GM19467 (cell line): ENCODE data around the gene LAT.
"Not testable (repeated sequence)": the region's sequence is repeated elsewhere in the genome, so short reads cannot be mapped to it uniquely, and the experiment has no call there.

ENCODE experiments used
- ATAC-seq: cut with Tn5 transposase; IDR thresholded peaks from one replicate; pipeline ENCODE4 v1.9.1; 2021; ENCODE audit warnings: mild to moderate bottlenecking, moderate library complexity; ENCODE audit not compliant: unreplicated experiment

The LAT gene

DNA sequence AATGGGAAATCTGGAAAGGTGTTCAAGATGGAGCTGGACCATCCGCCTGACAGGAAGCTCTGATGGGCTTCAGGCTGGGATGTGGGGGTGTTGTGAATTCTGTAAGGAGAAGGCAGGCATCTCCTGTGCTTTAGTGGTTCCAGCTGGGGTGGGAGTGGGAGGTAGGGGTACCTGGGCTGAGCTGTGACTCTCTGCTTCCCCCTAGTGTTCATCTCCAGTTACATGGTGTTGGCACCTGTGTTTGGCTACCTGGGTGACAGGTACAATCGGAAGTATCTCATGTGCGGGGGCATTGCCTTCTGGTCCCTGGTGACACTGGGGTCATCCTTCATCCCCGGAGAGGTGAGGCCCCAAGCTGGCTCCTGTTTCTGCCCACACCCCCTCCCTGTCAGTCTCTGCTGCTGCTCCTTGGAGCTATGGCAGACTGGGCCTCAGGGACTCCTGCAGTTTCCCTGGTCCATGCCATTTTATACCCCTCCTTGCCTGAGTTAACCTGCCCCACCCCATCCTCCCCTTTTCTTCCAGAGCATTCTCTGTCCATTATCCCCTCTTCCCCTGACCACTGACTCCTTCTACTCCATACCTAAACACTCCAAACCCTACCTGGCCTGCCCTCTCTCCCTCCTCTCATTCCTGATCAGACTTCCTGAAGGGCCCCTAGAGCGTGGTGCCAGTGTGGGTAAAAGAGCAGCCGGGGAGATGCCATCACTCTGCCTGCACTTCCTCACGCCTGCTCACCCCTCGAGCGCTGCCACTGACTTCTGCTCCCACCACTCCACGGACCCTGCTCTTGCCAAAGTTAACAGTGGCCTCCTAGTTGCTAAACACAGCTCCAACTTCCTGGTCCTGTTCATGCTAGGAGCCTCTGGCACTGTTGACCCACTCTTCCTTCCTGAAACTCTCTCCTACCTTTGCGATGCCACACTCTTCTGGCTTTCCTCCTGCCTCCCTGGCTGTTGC lies 6.9 kb upstream of the LAT start:
- ATAC-seq: no peak

- not testable (repeated sequence) for ATAC-seq
These were observed 4.5 kb upstream of the LAT start for GRCh38 chr16:28980330-28980729.

- no peak for ATAC-seq
These were observed 3.9 kb upstream of the LAT start for GRCh38 chr16:28980929-28981328.

GRCh38 chr16:28981517-28981916 lies 3.3 kb upstream of the LAT start:
- no peak for ATAC-seq

DNA sequence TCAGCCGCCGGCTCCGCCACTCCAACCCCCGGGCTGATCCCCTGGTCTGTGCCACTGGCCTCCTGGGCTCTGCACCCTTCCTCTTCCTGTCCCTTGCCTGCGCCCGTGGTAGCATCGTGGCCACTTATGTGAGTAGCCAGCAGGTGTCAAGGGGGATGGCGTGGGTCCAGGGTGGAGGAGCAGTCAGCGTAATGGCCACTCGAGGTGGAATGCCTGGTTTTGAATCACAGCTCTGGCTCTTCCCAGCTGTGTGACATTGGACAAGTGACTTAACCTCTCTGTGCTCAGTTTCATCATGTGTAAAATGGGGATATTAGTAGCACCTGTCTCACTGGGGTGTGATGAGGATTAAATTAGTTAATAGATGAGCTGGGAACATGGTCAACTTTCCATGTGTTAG lies 2.4 kb upstream of the LAT start:
- no peak for ATAC-seq

GRCh38 chr16:28982949-28983348 lies 1.9 kb upstream of the LAT start:
- no peak for ATAC-seq

DNA sequence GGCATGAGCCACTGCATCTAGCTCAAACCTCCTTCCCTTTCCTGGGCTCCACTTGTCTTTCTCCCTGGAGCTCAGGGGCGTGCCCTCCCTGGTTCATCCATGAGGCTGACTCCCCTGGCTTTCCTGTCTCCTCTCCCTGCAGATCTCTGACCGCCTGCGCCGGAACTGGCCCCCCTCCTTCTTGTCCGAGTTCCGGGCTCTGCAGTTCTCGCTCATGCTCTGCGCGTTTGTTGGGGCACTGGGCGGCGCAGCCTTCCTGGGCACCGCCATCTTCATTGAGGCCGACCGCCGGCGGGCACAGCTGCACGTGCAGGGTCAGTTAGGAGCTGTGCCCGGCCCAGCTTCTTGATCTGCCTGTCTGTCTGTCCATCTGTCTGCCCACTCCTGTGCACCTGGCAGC lies 1.2 kb upstream of the LAT start:
- no peak for ATAC-seq

- ATAC-seq: no peak
These were observed 761 bp upstream of the LAT start for GRCh38 chr16:28984091-28984490.

- no peak for ATAC-seq
These were observed 574 bp downstream of the LAT start for GRCh38 chr16:28985211-28986041.

DNA sequence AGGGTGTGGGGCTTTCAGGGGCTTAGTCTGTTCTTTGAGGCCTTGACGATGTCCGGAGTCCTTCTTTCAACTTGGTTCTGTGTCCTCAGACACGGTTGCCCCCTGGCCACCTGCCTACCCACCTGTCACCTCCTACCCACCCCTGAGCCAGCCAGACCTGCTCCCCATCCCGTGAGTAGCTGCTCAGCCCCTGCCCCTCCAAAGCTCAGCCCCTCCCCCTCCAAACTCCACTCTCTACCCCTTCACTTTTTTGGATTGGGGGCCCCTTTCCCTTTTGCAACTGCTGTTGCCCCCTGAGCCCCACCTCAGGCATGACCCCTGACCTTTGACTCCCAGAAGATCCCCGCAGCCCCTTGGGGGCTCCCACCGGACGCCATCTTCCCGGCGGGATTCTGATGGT lies 1.2 kb downstream of the LAT start:
- ATAC-seq: no peak

DNA sequence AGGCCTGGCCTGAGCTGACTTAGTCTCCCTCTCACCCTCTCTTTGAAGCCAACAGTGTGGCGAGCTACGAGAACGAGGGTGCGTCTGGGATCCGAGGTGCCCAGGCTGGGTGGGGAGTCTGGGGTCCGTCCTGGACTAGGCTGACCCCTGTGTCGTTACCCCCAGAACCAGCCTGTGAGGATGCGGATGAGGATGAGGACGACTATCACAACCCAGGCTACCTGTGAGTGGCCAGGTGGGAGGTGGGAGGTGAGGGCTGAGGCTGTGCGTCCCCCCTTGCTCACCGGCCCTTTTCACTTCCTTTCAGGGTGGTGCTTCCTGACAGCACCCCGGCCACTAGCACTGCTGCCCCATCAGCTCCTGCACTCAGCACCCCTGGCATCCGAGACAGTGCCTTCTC lies 1.6 kb downstream of the LAT start:
- no peak for ATAC-seq

GRCh38 chr16:28987170-28987853 lies 2.5 kb downstream of the LAT start:
- no peak for ATAC-seq

DNA sequence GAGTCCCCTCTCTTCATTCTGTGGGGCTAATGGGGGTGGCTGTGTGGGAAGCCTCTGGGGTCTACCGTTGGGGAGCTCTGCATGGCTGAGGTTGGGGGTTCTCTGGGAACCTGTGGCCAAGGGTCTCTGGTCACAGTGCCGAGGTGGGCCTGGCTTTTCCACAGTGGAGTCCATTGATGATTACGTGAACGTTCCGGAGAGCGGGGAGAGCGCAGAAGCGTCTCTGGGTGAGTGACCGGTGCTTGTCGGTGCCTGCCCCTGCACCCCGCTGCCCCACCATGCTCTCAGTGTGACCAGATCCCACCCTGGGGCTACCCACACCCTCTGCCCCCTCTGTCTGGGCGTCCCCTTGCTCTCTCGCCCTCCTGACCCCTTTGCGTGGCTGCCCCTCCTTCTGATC lies 4.5 kb downstream of the LAT start:
- no peak for ATAC-seq

DNA sequence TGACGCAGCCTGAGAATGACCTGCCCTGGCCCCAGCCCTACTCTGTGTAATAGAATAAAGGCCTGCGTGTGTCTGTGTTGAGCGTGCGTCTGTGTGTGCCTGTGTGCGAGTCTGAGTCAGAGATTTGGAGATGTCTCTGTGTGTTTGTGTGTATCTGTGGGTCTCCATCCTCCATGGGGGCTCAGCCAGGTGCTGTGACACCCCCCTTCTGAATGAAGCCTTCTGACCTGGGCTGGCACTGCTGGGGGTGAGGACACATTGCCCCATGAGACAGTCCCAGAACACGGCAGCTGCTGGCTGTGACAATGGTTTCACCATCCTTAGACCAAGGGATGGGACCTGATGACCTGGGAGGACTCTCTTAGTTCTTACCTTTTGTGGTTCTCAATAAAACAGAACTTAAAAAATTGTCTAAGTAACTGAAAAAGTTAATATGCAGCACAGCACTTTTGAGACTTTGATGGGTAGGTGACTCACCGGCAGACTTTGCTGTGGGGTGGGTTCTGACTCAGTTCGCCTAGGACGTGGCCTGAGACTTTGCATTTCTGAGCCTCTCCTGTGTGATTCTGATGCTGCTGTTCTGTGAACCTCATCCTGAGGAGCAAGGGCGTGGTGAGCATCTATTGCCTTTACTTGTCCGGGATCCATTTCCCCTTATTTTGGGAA lies 5.7 kb downstream of the LAT start:
- ATAC-seq: no peak

GRCh38 chr16:28991687-28992086 lies 6.8 kb downstream of the LAT start:
- no peak for ATAC-seq

DNA sequence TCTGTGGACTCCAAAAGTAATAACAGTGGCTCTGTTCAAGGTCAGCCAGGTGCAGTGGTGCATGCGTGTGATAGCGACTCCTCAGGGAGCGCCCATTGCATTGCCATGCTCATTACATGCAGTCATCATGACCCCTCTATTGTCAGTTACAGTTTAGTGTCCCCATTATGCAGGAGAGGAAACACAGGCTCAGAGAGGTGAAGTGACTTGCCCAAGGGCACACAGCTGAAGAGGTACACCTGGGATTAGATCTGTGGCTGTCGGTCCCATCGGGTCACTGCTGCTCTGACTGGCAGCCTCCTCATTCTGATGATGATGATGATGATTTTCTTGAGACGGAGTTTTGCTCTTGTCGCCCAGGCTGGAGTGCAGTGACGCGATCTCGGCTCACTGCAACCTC lies 7.6 kb downstream of the LAT start:
- ATAC-seq: no peak

DNA sequence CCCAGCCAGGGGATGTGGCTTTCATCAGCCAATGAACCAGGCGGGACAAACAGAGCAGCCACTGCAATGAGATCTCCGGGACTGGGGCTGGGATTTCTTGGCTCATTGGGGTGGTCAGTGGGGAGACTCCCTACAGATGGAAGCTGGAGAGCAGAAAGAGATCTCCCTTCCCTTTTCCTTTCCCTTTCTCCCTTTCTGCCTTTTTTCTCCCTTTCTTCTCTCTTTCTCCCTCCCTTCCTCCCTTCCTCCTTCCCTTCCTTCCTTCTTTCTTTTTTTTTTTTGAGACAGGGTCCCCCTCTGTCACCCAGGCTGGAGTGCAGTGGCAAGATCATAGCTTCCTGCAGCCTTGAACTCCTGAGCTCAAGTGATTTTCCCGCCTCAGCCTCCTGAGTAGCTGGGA lies 14.0 kb downstream of the LAT start:
- ATAC-seq: no peak

DNA sequence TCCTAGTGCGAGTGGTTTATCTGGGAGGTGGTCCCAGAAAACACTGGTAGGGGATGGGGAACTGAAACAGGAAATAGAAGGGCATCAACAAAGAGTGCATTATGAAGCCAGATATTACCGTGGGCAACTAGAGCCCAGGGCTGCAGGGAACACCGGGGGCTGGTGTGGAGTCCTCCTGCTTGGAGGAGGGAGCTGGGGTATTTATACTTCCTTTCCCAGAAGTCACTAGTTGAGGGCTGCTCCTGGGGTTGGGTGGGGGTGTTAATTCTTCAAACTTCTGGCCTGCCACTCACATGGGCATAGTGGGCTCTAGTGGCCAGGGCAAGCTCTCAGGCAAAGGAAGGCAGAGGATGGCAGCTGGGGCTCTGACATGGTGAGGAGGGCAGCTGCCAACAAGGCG lies 14.7 kb downstream of the LAT start:
- no peak for ATAC-seq

- no peak for ATAC-seq
These were observed 15.2 kb downstream of the LAT start for GRCh38 chr16:29000019-29000418.

- ATAC-seq: not testable (repeated sequence)
These were observed 19.8 kb downstream of the LAT start for GRCh38 chr16:29004496-29005139.
